CD4-positive, alpha-beta T cell (primary cell): ENCODE measurements around the gene JAZF1. TPM values are rescaled to one million over a fixed set of nuclear protein-coding genes. Genes with fewer than 3 reads are reported as not detected.

Source experiments
- ATAC-seq: fragments of 200-7000 bp; cut with Tn5 transposase; one replicate; pipeline ENCODE4 v1.10.0; 2022; ENCODE audit warnings: mild to moderate bottlenecking; ENCODE audit not compliant: poor library complexity
- CTCF ChIA-PET: fragments of 350-600 bp; sonication (Branson Sonifier 250); formaldehyde crosslinking; loops from one replicate; lab custom pipeline; 2021; ENCODE audit warnings: antibody characterized with exemption, inconsistent platforms; lab: Charles Lee
- POLR2A ChIA-PET: fragments of 350-600 bp; sonication (Branson Sonifier 250); formaldehyde crosslinking; loops from one replicate; lab custom pipeline; 2021; ENCODE audit warnings: antibody characterized with exemption, inconsistent platforms; lab: Charles Lee
- DNase-seq, 14 experiments: peaks; one replicate each; pipeline ENCODE4 v3.0.0-alpha.2; 2013 to 2020; ENCODE audit warnings: mixed read lengths in 2 of 14
- H3K27ac ChIP-seq, 2 donors: one replicate each; pipeline versions ENCODE4 v1.5.1 to v1.7.0; 2013; ENCODE audit warnings: low read length in 2 of 2, low read depth in 1 of 2, mild to moderate bottlenecking in 1 of 2
- H3K27me3 ChIP-seq, 2 experiments: 1 replicate in 1 of 2; 2 replicates in 1 of 2; pipeline versions ENCODE4 v1.6.1 to v1.7.0; 2013; ENCODE audit warnings: low read length in 2 of 2, control low read depth in 1 of 2, mild to moderate bottlenecking in 1 of 2, moderate library complexity in 1 of 2; ENCODE audit not compliant: insufficient read depth in 2 of 2, control insufficient read depth in 1 of 2
- H3K36me3 ChIP-seq: one replicate; pipeline ENCODE4 v1.6.1; 2013; ENCODE audit warnings: low read length, control low read depth; ENCODE audit not compliant: insufficient read depth
- H3K4me1 ChIP-seq: one replicate; pipeline ENCODE4 v1.6.1; 2013; ENCODE audit warnings: low read length, control low read depth; ENCODE audit not compliant: insufficient read depth
- H3K4me3 ChIP-seq: one replicate; pipeline ENCODE4 v1.5.1; 2013; ENCODE audit warnings: mild to moderate bottlenecking, low read length, moderate library complexity
- H3K9me3 ChIP-seq, 2 experiments: 1 replicate in 1 of 2; 2 replicates in 1 of 2; pipeline versions ENCODE4 v1.6.1 to v1.7.0; 2013; ENCODE audit warnings: low read length in 2 of 2, mild to moderate bottlenecking in 2 of 2, control low read depth in 1 of 2, moderate library complexity in 1 of 2; ENCODE audit not compliant: control insufficient read depth in 1 of 2, insufficient read depth in 1 of 2
- H3K27ac Mint-ChIP-seq: one replicate; pipeline ENCODE4 v1.8.0; 2020; ENCODE audit warnings: mixed read lengths
- H3K27me3 Mint-ChIP-seq: one replicate; pipeline ENCODE4 v1.8.0; 2021; ENCODE audit warnings: mixed read lengths
- H3K36me3 Mint-ChIP-seq: one replicate; pipeline ENCODE4 v1.8.0; 2021; ENCODE audit warnings: low read depth, mixed read lengths
- H3K4me1 Mint-ChIP-seq: one replicate; pipeline ENCODE4 v1.8.0; 2021; ENCODE audit warnings: low read depth, mixed read lengths
- H3K4me3 Mint-ChIP-seq: one replicate; pipeline ENCODE4 v1.8.0; 2020; ENCODE audit warnings: mild to moderate bottlenecking, mixed read lengths
- H3K9me3 Mint-ChIP-seq: one replicate; pipeline ENCODE4 v1.8.0; 2020; ENCODE audit warnings: mixed read lengths
- CTCF ChIP-seq: fragments of 200-600 bp; IDR thresholded peaks from one replicate; pipeline ENCODE4 v1.8.0; 2022; ENCODE audit warnings: antibody characterized with exemption, mild to moderate bottlenecking
- intact Hi-C, 2 experiments: fragments of 100-400 bp; cut with DNase I in 1 of 2; cut with micrococcal nuclease in 1 of 2; formaldehyde crosslinking; loops; one replicate each; pipeline versions ENCODE4 v1.15.1 to v1.9.0; 2023 to 2025; cut with DNase I, micrococcal nuclease
- total RNA-seq, 174 experiments: library from RNA in 2 of 174; stranded (reverse) in 2 of 174; gene quantifications; one replicate each; pipeline ENCODE4 v1.2.3 and lab custom pipeline; 2021 to 2026

JAZF1 gene
- total RNA-seq, 2 experiments from 2014 or later = 9.9 to 11.1 TPM

GRCh38 chr7:27992755-27993493 lies 187.7 kb downstream of the JAZF1 start:
- no peak overlapping the region for H3K27ac Mint-ChIP-seq
- Histone ChIP-seq H3K9me3 (peaks cover 0 to 3% of the 10 kb centered on the region in 2 experiments), H3K36me3 (peaks cover 2% of the 10 kb centered on the region), H3K4me1 (peaks cover 3% of the 10 kb centered on the region), H3K27ac (no peak overlapping the region), H3K27me3 (no peaks in the 10 kb centered on the region), H3K4me3 (no peak overlapping the region)
- no peaks in the 10 kb centered on the region for H3K9me3 Mint-ChIP-seq
- no peaks in the 10 kb centered on the region for H3K27me3 Mint-ChIP-seq
- intact Hi-C loops = no loop called here
- no peak overlapping the region for H3K4me3 Mint-ChIP-seq
- no peak for DNase-seq
- CTCF ChIA-PET = no interaction called here
- TF ChIP-seq CTCF = no peak
- ATAC-seq = no peak
- peaks cover 27% of the 10 kb centered on the region for H3K36me3 Mint-ChIP-seq
- POLR2A ChIA-PET = no interaction called here
- no peaks in the 10 kb centered on the region for H3K4me1 Mint-ChIP-seq

GRCh38 chr7:27992097-27992496 lies 188.5 kb downstream of the JAZF1 start:
- no peaks in the 10 kb centered on the region for H3K27me3 Mint-ChIP-seq
- DNase-seq (no peak), ATAC-seq (no peak)
- intact Hi-C loops = no loop called here
- Histone ChIP-seq H3K4me1 (peaks cover 3% of the 10 kb centered on the region), H3K27me3 (no peaks in the 10 kb centered on the region), H3K9me3 (peaks cover 0 to 6% of the 10 kb centered on the region in 2 experiments), H3K27ac (no peak overlapping the region), H3K4me3 (no peak overlapping the region), H3K36me3 (peaks cover 2% of the 10 kb centered on the region)
- H3K4me3 Mint-ChIP-seq = no peak overlapping the region
- H3K9me3 Mint-ChIP-seq = no peaks in the 10 kb centered on the region
- CTCF ChIA-PET = no interaction called here
- H3K4me1 Mint-ChIP-seq = no peaks in the 10 kb centered on the region
- POLR2A ChIA-PET = no interaction called here
- H3K36me3 Mint-ChIP-seq = peaks cover 29% of the 10 kb centered on the region
- no peak overlapping the region for H3K27ac Mint-ChIP-seq
- TF ChIP-seq CTCF = no peak

- TF ChIP-seq CTCF = no peak
- intact Hi-C loops = no loop called here
- ATAC-seq (no peak), DNase-seq (no peak)
- H3K27me3 ChIP-seq = no peaks in the 10 kb centered on the region
- Mint-ChIP-seq H3K36me3 (peaks cover 29% of the 10 kb centered on the region), H3K4me1 (no peaks in the 10 kb centered on the region), H3K4me3 (no peak overlapping the region), H3K9me3 (no peaks in the 10 kb centered on the region), H3K27me3 (no peaks in the 10 kb centered on the region), H3K27ac (no peak overlapping the region)
- peaks cover 2% of the 10 kb centered on the region for H3K36me3 ChIP-seq
- ChIA-PET CTCF (interaction anchor here (0.6 kb wide), 1 partner anchor 260 kb away, joined by 4 read pairs; no protein-coding TSS in a partner anchor), POLR2A (no interaction called here)
- H3K27ac ChIP-seq = no peak overlapping the region
- H3K9me3 ChIP-seq = peaks cover 0 to 10% of the 10 kb centered on the region in 2 experiments
- H3K4me3 ChIP-seq = no peak overlapping the region
- peaks cover 3% of the 10 kb centered on the region for H3K4me1 ChIP-seq
These were observed 189.5 kb downstream of the JAZF1 start for GRCh38 chr7:27991006-27991528.
